Measurements from ENCODE around the gene AFP. TPM values are rescaled to one million over a fixed set of nuclear protein-coding genes. Genes with fewer than 3 reads are reported as not detected.

Gene AFP
- total and polyA plus RNA-seq, 2 experiments from 2014 or later, result 0.77 to 9.1 TPM

DNA sequence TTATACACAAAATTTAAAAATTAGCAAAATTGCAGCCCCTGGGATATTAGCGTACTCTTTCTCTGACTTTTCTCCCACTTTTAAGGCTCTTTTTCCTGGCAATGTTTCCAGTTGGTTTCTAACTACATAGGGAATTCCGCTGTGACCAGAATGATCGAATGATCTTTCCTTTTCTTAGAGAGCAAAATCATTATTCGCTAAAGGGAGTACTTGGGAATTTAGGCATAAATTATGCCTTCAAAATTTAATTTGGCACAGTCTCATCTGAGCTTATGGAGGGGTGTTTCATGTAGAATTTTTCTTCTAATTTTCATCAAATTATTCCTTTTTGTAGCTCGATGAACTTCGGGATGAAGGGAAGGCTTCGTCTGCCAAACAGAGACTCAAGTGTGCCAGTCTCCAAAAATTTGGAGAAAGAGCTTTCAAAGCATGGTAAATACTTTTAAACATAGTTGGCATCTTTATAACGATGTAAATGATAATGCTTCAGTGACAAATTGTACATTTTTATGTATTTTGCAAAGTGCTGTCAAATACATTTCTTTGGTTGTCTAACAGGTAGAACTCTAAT, 26.0 kb upstream of the AFP start:
- DNase-seq (ENCODE audit: low read depth in 1 of 2, low spot score in 1 of 2), result no peak
- Histone ChIP-seq H3K27me3 (no peaks in the 10 kb centered on the region), H3K27ac (no peak overlapping the region), H3K4me3 (no peak overlapping the region), H3K9me3 (ENCODE audit: low read depth) (no peaks in the 10 kb centered on the region), H3K36me3 (no peaks in the 10 kb centered on the region), H3K4me1 (ENCODE audit: low read depth) (no peaks in the 10 kb centered on the region)
- no peak for TF ChIP-seq CTCF (IDR thresholded peaks at IDR 0.05; ENCODE audit: low read depth, low read length)

- H3K4me1 ChIP-seq (ENCODE audit: low read depth), result no peaks in the 10 kb centered on the region
- TF ChIP-seq CTCF (IDR thresholded peaks at IDR 0.05; ENCODE audit: low read depth, low read length), result no peak
- H3K27me3 ChIP-seq, result no peaks in the 10 kb centered on the region
- DNase-seq (ENCODE audit: low read depth in 1 of 2, low spot score in 1 of 2), result no peak
- no peaks in the 10 kb centered on the region for H3K36me3 ChIP-seq
- H3K27ac ChIP-seq, result no peak overlapping the region
- no peak overlapping the region for H3K4me3 ChIP-seq
- H3K9me3 ChIP-seq (ENCODE audit: low read depth), result no peaks in the 10 kb centered on the region
Observed at GRCh38 chr4:73410916-73411730, 24.9 kb upstream of the AFP start.

DNA sequence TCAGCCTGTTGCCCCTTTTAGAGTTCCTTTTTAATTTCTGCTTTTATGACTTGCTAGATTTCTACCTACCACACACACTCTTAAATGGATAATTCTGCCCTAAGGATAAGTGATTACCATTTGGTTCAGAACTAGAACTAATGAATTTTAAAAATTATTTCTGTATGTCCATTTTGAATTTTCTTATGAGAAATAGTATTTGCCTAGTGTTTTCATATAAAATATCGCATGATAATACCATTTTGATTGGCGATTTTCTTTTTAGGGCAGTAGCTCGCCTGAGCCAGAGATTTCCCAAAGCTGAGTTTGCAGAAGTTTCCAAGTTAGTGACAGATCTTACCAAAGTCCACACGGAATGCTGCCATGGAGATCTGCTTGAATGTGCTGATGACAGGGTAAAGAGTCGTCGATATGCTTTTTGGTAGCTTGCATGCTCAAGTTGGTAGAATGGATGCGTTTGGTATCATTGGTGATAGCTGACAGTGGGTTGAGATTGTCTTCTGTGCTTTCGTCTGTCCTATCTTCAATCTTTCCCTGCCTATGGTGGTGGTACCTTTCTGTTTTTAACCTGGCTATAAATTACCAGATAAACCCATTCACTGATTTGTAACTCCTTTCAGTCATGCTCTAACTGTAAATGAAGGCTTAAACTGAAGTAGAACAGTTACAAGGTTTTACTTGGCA, 24.1 kb upstream of the AFP start:
- no peak for DNase-seq (ENCODE audit: low read depth in 1 of 2, low spot score in 1 of 2)
- no peak overlapping the region for H3K27ac ChIP-seq
- no peaks in the 10 kb centered on the region for H3K9me3 ChIP-seq (ENCODE audit: low read depth)
- H3K36me3 ChIP-seq, result no peaks in the 10 kb centered on the region
- no peaks in the 10 kb centered on the region for H3K27me3 ChIP-seq
- no peak for TF ChIP-seq CTCF (IDR thresholded peaks at IDR 0.05; ENCODE audit: low read depth, low read length)
- no peaks in the 10 kb centered on the region for H3K4me1 ChIP-seq (ENCODE audit: low read depth)
- H3K4me3 ChIP-seq, result no peak overlapping the region

GRCh38 chr4:73413294-73413755, 22.7 kb upstream of the AFP start:
- Histone ChIP-seq H3K9me3 (ENCODE audit: low read depth) (no peaks in the 10 kb centered on the region), H3K4me1 (ENCODE audit: low read depth) (no peaks in the 10 kb centered on the region), H3K4me3 (no peak overlapping the region), H3K27me3 (no peaks in the 10 kb centered on the region), H3K27ac (no peak overlapping the region), H3K36me3 (no peaks in the 10 kb centered on the region)
- TF ChIP-seq CTCF (IDR thresholded peaks at IDR 0.05; ENCODE audit: low read depth, low read length), result no peak
- DNase-seq (ENCODE audit: low read depth in 1 of 2, low spot score in 1 of 2), result no peak

DNA sequence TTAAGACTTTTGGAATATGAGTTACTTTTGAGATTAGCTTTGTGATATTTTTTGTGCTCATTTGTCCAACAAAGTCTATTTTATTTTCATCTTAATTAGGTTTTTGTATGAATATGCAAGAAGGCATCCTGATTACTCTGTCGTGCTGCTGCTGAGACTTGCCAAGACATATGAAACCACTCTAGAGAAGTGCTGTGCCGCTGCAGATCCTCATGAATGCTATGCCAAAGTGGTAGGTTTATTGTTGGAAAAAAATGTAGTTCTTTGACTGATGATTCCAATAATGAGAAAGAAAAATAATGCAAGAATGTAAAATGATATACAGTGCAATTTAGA, 21.1 kb upstream of the AFP start:
- no peak for TF ChIP-seq CTCF (IDR thresholded peaks at IDR 0.05; ENCODE audit: low read depth, low read length)

More for the DNA sequence above, 21.1 kb upstream of the AFP start:
- Histone ChIP-seq H3K4me3 (no peak overlapping the region), H3K9me3 (ENCODE audit: low read depth) (no peaks in the 10 kb centered on the region), H3K36me3 (no peaks in the 10 kb centered on the region), H3K27ac (no peak overlapping the region), H3K4me1 (ENCODE audit: low read depth) (no peaks in the 10 kb centered on the region), H3K27me3 (no peaks in the 10 kb centered on the region)
- no peak for DNase-seq (ENCODE audit: low read depth in 1 of 2, low spot score in 1 of 2)
